Measurements from ENCODE around the gene PID1.

The PID1 gene

GRCh38 chr2:229273006-229273722 is 2.1 kb upstream of the PID1 start:
- Mint-ChIP-seq H3K27ac (no peak overlapping the region), H3K4me1 (no peaks in the 10 kb centered on the region), H3K4me3 (no peak overlapping the region), H3K36me3 (no peaks in the 10 kb centered on the region), H3K9me3 (no peaks in the 10 kb centered on the region), H3K27me3 (peaks cover 31% of the 10 kb centered on the region)
- no peak for ATAC-seq

GRCh38 chr2:229269941-229270340 is 1.1 kb downstream of the PID1 start:
- Mint-ChIP-seq H3K4me3 (no peak overlapping the region), H3K9me3 (no peaks in the 10 kb centered on the region), H3K27me3 (peaks cover 31% of the 10 kb centered on the region), H3K27ac (no peak overlapping the region), H3K36me3 (no peaks in the 10 kb centered on the region), H3K4me1 (no peaks in the 10 kb centered on the region)
- no peak for ATAC-seq

- Mint-ChIP-seq H3K9me3 (no peaks in the 10 kb centered on the region), H3K4me3 (no peak overlapping the region), H3K4me1 (no peaks in the 10 kb centered on the region), H3K27me3 (peaks cover 31% of the 10 kb centered on the region), H3K27ac (no peak overlapping the region), H3K36me3 (no peaks in the 10 kb centered on the region)
- ATAC-seq = no peak
Measured at GRCh38 chr2:229269146-229269545, 1.9 kb downstream of the PID1 start.

- Mint-ChIP-seq H3K36me3 (no peaks in the 10 kb centered on the region), H3K27me3 (peaks cover 31% of the 10 kb centered on the region), H3K4me1 (no peaks in the 10 kb centered on the region), H3K4me3 (no peak overlapping the region), H3K27ac (no peak overlapping the region), H3K9me3 (no peaks in the 10 kb centered on the region)
- ATAC-seq = no peak
Measured at GRCh38 chr2:229268626-229269025, 2.5 kb downstream of the PID1 start.

- Mint-ChIP-seq H3K27ac (no peak overlapping the region), H3K4me1 (no peaks in the 10 kb centered on the region), H3K9me3 (no peaks in the 10 kb centered on the region), H3K4me3 (no peak overlapping the region), H3K36me3 (no peaks in the 10 kb centered on the region), H3K27me3 (peaks cover 16% of the 10 kb centered on the region)
- no peak for ATAC-seq
Measured at GRCh38 chr2:229267080-229267479, 4.0 kb downstream of the PID1 start.

GRCh38 chr2:229265727-229266126 is 5.4 kb downstream of the PID1 start:
- Mint-ChIP-seq H3K27me3 (peaks cover 8% of the 10 kb centered on the region), H3K9me3 (no peaks in the 10 kb centered on the region), H3K4me3 (no peak overlapping the region), H3K4me1 (no peaks in the 10 kb centered on the region), H3K36me3 (no peaks in the 10 kb centered on the region), H3K27ac (no peak overlapping the region)
- ATAC-seq = no peak

- no peak overlapping the region for H3K4me3 Mint-ChIP-seq
- H3K27me3 Mint-ChIP-seq = no peaks in the 10 kb centered on the region
- no peak for ATAC-seq
- no peaks in the 10 kb centered on the region for H3K36me3 Mint-ChIP-seq
- H3K9me3 Mint-ChIP-seq = peaks cover 3% of the 10 kb centered on the region
- no peaks in the 10 kb centered on the region for H3K4me1 Mint-ChIP-seq
- H3K27ac Mint-ChIP-seq = no peak overlapping the region
Measured at GRCh38 chr2:229261599-229261998, 9.5 kb downstream of the PID1 start.

- Mint-ChIP-seq H3K4me3 (no peak overlapping the region), H3K27me3 (no peaks in the 10 kb centered on the region), H3K9me3 (peaks cover 3% of the 10 kb centered on the region), H3K27ac (no peak overlapping the region), H3K4me1 (no peaks in the 10 kb centered on the region), H3K36me3 (no peaks in the 10 kb centered on the region)
- ATAC-seq = no peak
Measured at GRCh38 chr2:229261076-229261475, 10.0 kb downstream of the PID1 start.

GRCh38 chr2:229257985-229258384 is 13.1 kb downstream of the PID1 start:
- no peak overlapping the region for H3K27ac Mint-ChIP-seq
- ATAC-seq = no peak
- no peaks in the 10 kb centered on the region for H3K4me1 Mint-ChIP-seq
- H3K4me3 Mint-ChIP-seq = no peak overlapping the region
- H3K36me3 Mint-ChIP-seq = no peaks in the 10 kb centered on the region
- peaks cover 3% of the 10 kb centered on the region for H3K9me3 Mint-ChIP-seq
- H3K27me3 Mint-ChIP-seq = no peaks in the 10 kb centered on the region

- H3K27me3 Mint-ChIP-seq = no peaks in the 10 kb centered on the region
- no peak for ATAC-seq
- no peaks in the 10 kb centered on the region for H3K4me1 Mint-ChIP-seq
- H3K36me3 Mint-ChIP-seq = no peaks in the 10 kb centered on the region
- H3K4me3 Mint-ChIP-seq = no peak overlapping the region
- H3K9me3 Mint-ChIP-seq = peaks cover 3% of the 10 kb centered on the region
- no peak overlapping the region for H3K27ac Mint-ChIP-seq
Measured at GRCh38 chr2:229256376-229256775, 14.7 kb downstream of the PID1 start.

GRCh38 chr2:229254206-229254605 is 16.9 kb downstream of the PID1 start:
- no peak overlapping the region for H3K4me3 Mint-ChIP-seq
- no peaks in the 10 kb centered on the region for H3K36me3 Mint-ChIP-seq
- ATAC-seq = no peak
- no peak overlapping the region for H3K27ac Mint-ChIP-seq
- H3K27me3 Mint-ChIP-seq = no peaks in the 10 kb centered on the region
- H3K9me3 Mint-ChIP-seq = peaks cover 3% of the 10 kb centered on the region
- no peaks in the 10 kb centered on the region for H3K4me1 Mint-ChIP-seq

- ATAC-seq = no peak
- Mint-ChIP-seq H3K4me3 (no peak overlapping the region), H3K36me3 (no peaks in the 10 kb centered on the region), H3K27ac (no peak overlapping the region), H3K27me3 (peaks cover 3% of the 10 kb centered on the region), H3K4me1 (no peaks in the 10 kb centered on the region), H3K9me3 (peaks cover 3% of the 10 kb centered on the region)
Measured at GRCh38 chr2:229252996-229253395, 18.1 kb downstream of the PID1 start.

- peaks cover 3% of the 10 kb centered on the region for H3K9me3 Mint-ChIP-seq
- H3K27me3 Mint-ChIP-seq = peaks cover 6% of the 10 kb centered on the region
- H3K4me1 Mint-ChIP-seq = no peaks in the 10 kb centered on the region
- H3K27ac Mint-ChIP-seq = no peak overlapping the region
- no peak overlapping the region for H3K4me3 Mint-ChIP-seq
- no peaks in the 10 kb centered on the region for H3K36me3 Mint-ChIP-seq
- ATAC-seq = no peak
Measured at GRCh38 chr2:229252280-229252679, 18.8 kb downstream of the PID1 start.

- peaks cover 6% of the 10 kb centered on the region for H3K27me3 Mint-ChIP-seq
- no peak for ATAC-seq
- no peaks in the 10 kb centered on the region for H3K36me3 Mint-ChIP-seq
- H3K4me3 Mint-ChIP-seq = no peak overlapping the region
- H3K4me1 Mint-ChIP-seq = no peaks in the 10 kb centered on the region
- H3K27ac Mint-ChIP-seq = no peak overlapping the region
- H3K9me3 Mint-ChIP-seq = peaks cover 2% of the 10 kb centered on the region
Measured at GRCh38 chr2:229249536-229249935, 21.6 kb downstream of the PID1 start.

GRCh38 chr2:229246334-229246733 is 24.8 kb downstream of the PID1 start:
- H3K4me1 Mint-ChIP-seq = no peaks in the 10 kb centered on the region
- peaks cover 6% of the 10 kb centered on the region for H3K27me3 Mint-ChIP-seq
- peaks cover 11% of the 10 kb centered on the region for H3K9me3 Mint-ChIP-seq
- no peak for ATAC-seq
- H3K36me3 Mint-ChIP-seq = no peaks in the 10 kb centered on the region
- H3K4me3 Mint-ChIP-seq = no peak overlapping the region
- H3K27ac Mint-ChIP-seq = no peak overlapping the region

- no peaks in the 10 kb centered on the region for H3K4me1 Mint-ChIP-seq
Measured at GRCh38 chr2:229244975-229245374, 26.1 kb downstream of the PID1 start.

More at GRCh38 chr2:229244975-229245374, 26.1 kb downstream of the PID1 start:
- H3K9me3 Mint-ChIP-seq = peaks cover 16% of the 10 kb centered on the region
- ATAC-seq = no peak
- no peak overlapping the region for H3K4me3 Mint-ChIP-seq
- H3K36me3 Mint-ChIP-seq = no peaks in the 10 kb centered on the region
- H3K27ac Mint-ChIP-seq = no peak overlapping the region
- peaks cover 6% of the 10 kb centered on the region for H3K27me3 Mint-ChIP-seq
